Breast epithelium (tissue), 3 donors: ENCODE results near the gene FOLR1.

Source experiments
- POLR2AphosphoS5 ChIP-seq, 3 donors: sonication (generic); formaldehyde crosslinking; IDR thresholded peaks; one replicate each; pipeline ENCODE4 v1.6.1; 2017; ENCODE audit warnings: antibody characterized with exemption in 3 of 3
- TF ChIP-seq, protein P1 (sequence below), 3 donors: fragments of 450-650 bp; IDR thresholded peaks; one replicate each; pipeline ENCODE4 v1.5.1; 2016 to 2017; ENCODE audit warnings: antibody characterized with exemption in 3 of 3, mild to moderate bottlenecking in 3 of 3, moderate library complexity in 3 of 3

DNA sequence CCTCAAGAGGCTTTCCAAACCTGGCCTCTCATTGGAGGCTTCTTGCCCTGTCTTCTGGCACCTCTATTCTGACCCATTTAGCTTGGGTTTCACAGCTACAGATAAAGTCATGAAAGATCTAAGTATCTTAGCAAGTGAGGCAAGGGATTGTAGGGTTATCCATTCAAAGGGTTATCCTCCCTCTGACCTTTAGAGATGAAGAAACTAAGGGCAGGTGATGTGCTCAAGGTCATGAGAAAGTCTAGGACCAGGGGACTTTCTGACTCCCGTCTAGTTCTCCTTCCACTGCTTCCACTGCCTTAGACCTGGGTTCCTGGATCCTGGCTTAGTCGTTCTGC, 44.8 kb downstream of the FOLR1 start:
- TF ChIP-seq, protein P1, sequence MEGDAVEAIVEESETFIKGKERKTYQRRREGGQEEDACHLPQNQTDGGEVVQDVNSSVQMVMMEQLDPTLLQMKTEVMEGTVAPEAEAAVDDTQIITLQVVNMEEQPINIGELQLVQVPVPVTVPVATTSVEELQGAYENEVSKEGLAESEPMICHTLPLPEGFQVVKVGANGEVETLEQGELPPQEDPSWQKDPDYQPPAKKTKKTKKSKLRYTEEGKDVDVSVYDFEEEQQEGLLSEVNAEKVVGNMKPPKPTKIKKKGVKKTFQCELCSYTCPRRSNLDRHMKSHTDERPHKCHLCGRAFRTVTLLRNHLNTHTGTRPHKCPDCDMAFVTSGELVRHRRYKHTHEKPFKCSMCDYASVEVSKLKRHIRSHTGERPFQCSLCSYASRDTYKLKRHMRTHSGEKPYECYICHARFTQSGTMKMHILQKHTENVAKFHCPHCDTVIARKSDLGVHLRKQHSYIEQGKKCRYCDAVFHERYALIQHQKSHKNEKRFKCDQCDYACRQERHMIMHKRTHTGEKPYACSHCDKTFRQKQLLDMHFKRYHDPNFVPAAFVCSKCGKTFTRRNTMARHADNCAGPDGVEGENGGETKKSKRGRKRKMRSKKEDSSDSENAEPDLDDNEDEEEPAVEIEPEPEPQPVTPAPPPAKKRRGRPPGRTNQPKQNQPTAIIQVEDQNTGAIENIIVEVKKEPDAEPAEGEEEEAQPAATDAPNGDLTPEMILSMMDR (IDR thresholded peaks at IDR 0.05): no peak
- no peak for TF ChIP-seq POLR2AphosphoS5 (IDR thresholded peaks at IDR 0.05)
